Thoracic aorta (tissue), 2 donors: ENCODE results near the gene ZNF22. TPM values are rescaled to one million over a fixed set of nuclear protein-coding genes. Genes with fewer than 3 reads are reported as not detected.

ENCODE experiments used
- ATAC-seq: fragments of 150-250 bp; one replicate; pipeline ENCODE4 v1.8.0; 2017; ENCODE audit warnings: low read depth; ENCODE audit not compliant: insufficient number of reproducible peaks, low FRiP score
- DNase-seq: peaks from one replicate; pipeline ENCODE4 v3.0.0-alpha.2; 2020; ENCODE audit warnings: low spot score
- H3K27ac ChIP-seq, 2 donors: fragments of 200-600 bp; sonication (generic); 1 replicate in 1 of 2; 2 replicates in 1 of 2; pipeline ENCODE4 v1.5.1; 2016; ENCODE audit warnings: mild to moderate bottlenecking in 2 of 2, moderate library complexity in 2 of 2
- H3K27me3 ChIP-seq: fragments of 200-600 bp; sonication (generic); replicated peaks from 2 replicates; pipeline ENCODE4 v1.6.0; 2016; ENCODE audit warnings: mild to moderate bottlenecking; ENCODE audit not compliant: insufficient read depth
- H3K36me3 ChIP-seq: fragments of 200-600 bp; sonication (generic); one replicate; pipeline ENCODE4 v1.5.1; 2016
- H3K4me1 ChIP-seq, 2 donors: fragments of 200-600 bp; sonication (generic); 1 replicate in 1 of 2; 2 replicates in 1 of 2; pipeline versions ENCODE4 v1.5.1 to v1.6.0; 2016; ENCODE audit warnings: low read depth in 2 of 2, mild to moderate bottlenecking in 1 of 2; ENCODE audit not compliant: control insufficient read depth in 1 of 2
- H3K4me3 ChIP-seq: fragments of 200-600 bp; sonication (generic); 2 replicates; pipeline ENCODE4 v1.5.1; 2016; ENCODE audit warnings: mild to moderate bottlenecking
- H3K9me3 ChIP-seq: fragments of 200-600 bp; sonication (generic); 2 replicates; pipeline ENCODE4 v1.5.1; 2016
- CTCF ChIP-seq: fragments of 200-600 bp; sonication (generic); IDR thresholded peaks from one replicate; pipeline ENCODE4 v1.5.1; 2019; ENCODE audit warnings: antibody characterized with exemption
- total RNA-seq, 2 donors: library from RNA; depleted of rRNA; stranded (reverse); fragments of >200 nt; gene quantifications; one replicate each; pipeline versions ENCODE4 v1.1.0 to v1.2.3, GENCODE V29; 2016

Gene ZNF22
- total RNA-seq, 2 donors from 2014 or later, result 16.6 to 20.7 TPM

DNA sequence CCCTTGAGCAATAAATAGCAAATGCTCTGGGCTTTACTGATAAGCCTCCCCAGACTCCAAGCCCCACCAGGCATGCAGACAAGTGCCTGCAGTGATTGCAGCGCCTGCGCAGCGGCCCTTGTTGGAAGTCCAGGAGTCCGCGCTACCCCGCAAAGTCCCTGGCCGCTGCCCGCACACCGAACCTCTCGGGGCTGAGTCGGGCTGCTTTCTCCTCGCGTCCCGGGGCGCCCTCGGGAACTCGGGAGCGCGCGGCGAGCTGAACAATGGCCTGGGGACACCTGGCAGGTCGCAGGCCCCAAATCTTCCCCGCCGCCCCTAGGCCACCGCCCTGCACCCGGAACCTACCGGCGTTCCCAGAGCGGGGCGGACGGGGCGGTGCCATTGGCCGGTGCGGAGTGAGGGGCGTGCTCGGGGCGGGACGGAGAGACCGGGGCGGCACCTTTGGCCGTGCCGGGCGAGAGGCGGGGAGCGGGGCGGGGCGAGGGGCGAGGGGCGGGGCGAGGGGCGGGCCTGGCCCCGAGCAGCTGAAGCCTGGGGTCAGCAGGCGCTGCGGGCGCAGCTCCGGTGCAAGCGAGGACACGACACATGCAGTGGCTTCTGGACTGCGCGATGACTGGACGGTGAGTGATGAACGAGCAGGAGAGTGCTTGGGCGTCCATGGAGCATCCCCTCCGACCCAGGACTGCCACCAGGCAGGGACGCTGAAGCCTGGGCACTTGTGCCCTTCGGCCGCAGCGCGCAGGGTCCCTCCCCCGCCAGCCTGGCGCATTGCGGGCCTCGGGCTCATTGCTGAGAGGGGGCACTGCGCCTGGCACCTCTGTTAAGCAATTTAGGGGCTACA, 41.3 kb upstream of the ZNF22 start, which contains the start of gene RASSF4:
Gene RASSF4 (plus strand): TSS at position 556 of the 841 bp plus-strand sequence. CDS start 10,401 bp downstream, outside the sequence.
- H3K27ac ChIP-seq, result peak within 1 kb of the TSS; percentile 74 to 88
- DNase-seq (no peak), ATAC-seq (peak; percentile 57)
- no peaks in the 10 kb centered on the region for H3K9me3 ChIP-seq
- no peaks in the 10 kb centered on the region for H3K27me3 ChIP-seq
- H3K4me1 ChIP-seq, result peaks cover 23 to 63% of the 10 kb centered on the region in 2 donors
- peak; percentile 12 for TF ChIP-seq CTCF
- H3K4me3 ChIP-seq, result peak within 1 kb of the TSS; percentile 79
- H3K36me3 ChIP-seq, result no peaks in the 10 kb centered on the region

DNA sequence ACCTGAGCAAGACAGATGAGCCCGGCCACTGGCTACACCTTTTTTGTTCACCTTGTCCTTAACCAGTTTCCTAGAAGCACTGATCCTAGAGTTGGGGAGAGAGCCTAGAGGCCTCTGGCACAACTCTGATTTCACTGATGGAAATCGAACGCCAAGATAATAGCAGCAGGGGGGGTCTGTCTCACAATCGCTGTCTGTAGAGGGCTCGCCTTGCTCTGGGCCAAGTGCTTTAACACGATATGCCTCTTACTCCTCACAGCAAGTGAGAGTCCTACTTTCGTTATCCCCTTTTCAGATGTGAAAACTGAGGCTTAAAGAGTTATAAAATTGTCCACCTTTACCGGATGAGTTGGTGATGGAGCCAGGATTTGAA, 40.6 kb upstream of the ZNF22 start:
- no peaks in the 10 kb centered on the region for H3K27me3 ChIP-seq
- H3K4me1 ChIP-seq, result peaks cover 28 to 69% of the 10 kb centered on the region in 2 donors
- DNase-seq (no peak), ATAC-seq (no peak)
- H3K4me3 ChIP-seq, result peak overlapping the region; percentile 79
- H3K36me3 ChIP-seq, result no peaks in the 10 kb centered on the region
- no peak for TF ChIP-seq CTCF
- H3K27ac ChIP-seq, result peak overlapping the region; percentile 39 to 65
- no peaks in the 10 kb centered on the region for H3K9me3 ChIP-seq

- TF ChIP-seq CTCF, result no peak
- ATAC-seq (no peak), DNase-seq (no peak)
- peaks cover 32 to 69% of the 10 kb centered on the region in 2 donors for H3K4me1 ChIP-seq
- H3K9me3 ChIP-seq, result no peaks in the 10 kb centered on the region
- peak overlapping the region; percentile 10 to 65 for H3K27ac ChIP-seq
- no peaks in the 10 kb centered on the region for H3K36me3 ChIP-seq
- peak overlapping the region; percentile 79 for H3K4me3 ChIP-seq
- H3K27me3 ChIP-seq, result no peaks in the 10 kb centered on the region
Measured at GRCh38 chr10:44960482-44961229, 40.1 kb upstream of the ZNF22 start.

- Histone ChIP-seq H3K4me3 (peak overlapping the region; percentile 79), H3K27me3 (no peaks in the 10 kb centered on the region), H3K9me3 (no peaks in the 10 kb centered on the region), H3K36me3 (no peaks in the 10 kb centered on the region), H3K4me1 (peaks cover 36 to 69% of the 10 kb centered on the region in 2 donors), H3K27ac (no peak overlapping the region)
- ATAC-seq (no peak), DNase-seq (no peak)
- no peak for TF ChIP-seq CTCF
Measured at GRCh38 chr10:44961230-44961571, 39.5 kb upstream of the ZNF22 start.
